Amniotic stem cell (primary cell): ENCODE results near the gene UBAC1.
"Not testable (repeated sequence)": the region's sequence is repeated elsewhere in the genome, so short reads cannot be mapped to it uniquely, and the experiment has no call there.

ENCODE experiments used
- DNase-seq: peaks from one replicate; lab custom pipeline; 2025; lab: John Stamatoyannopoulos, UW

UBAC1 gene

GRCh38 chr9:135921749-135922310, 39.3 kb downstream of the UBAC1 start:
- no peak for DNase-seq

- DNase-seq: no peak
These were observed 40.1 kb downstream of the UBAC1 start for GRCh38 chr9:135920973-135921585.

GRCh38 chr9:135920256-135920930, 40.8 kb downstream of the UBAC1 start:
- no peak for DNase-seq

- DNase-seq: no peak
These were observed 41.8 kb downstream of the UBAC1 start for GRCh38 chr9:135919318-135919890.

- DNase-seq: not testable (repeated sequence)
These were observed 44.9 kb downstream of the UBAC1 start for GRCh38 chr9:135916227-135916626.

- no peak for DNase-seq
These were observed 46.3 kb downstream of the UBAC1 start for GRCh38 chr9:135914921-135915320.

GRCh38 chr9:135911233-135911632, 49.9 kb downstream of the UBAC1 start:
- not testable (repeated sequence) for DNase-seq

GRCh38 chr9:135910757-135911156, 50.4 kb downstream of the UBAC1 start:
- no peak for DNase-seq

- DNase-seq: no peak
These were observed 51.0 kb downstream of the UBAC1 start for GRCh38 chr9:135910216-135910615.

- no peak for DNase-seq
These were observed 51.8 kb downstream of the UBAC1 start for GRCh38 chr9:135909371-135909770.

GRCh38 chr9:135908754-135909204, 52.4 kb downstream of the UBAC1 start:
- DNase-seq: no peak

GRCh38 chr9:135908093-135908753, 53.0 kb downstream of the UBAC1 start:
- DNase-seq: no peak

- DNase-seq: peak; percentile 82
These were observed 53.6 kb downstream of the UBAC1 start, which contains the start of gene CAMSAP1 for GRCh38 chr9:135907431-135908092. Gene CAMSAP1, minus strand, starts transcription at chr9:135907546. Its CDS starts 387 bp downstream, at chr9:135907159.

GRCh38 chr9:135907006-135907430, 54.2 kb downstream of the UBAC1 start:
- no peak for DNase-seq

GRCh38 chr9:135906291-135907005, 54.7 kb downstream of the UBAC1 start:
- DNase-seq: no peak

GRCh38 chr9:135905380-135906258, 55.6 kb downstream of the UBAC1 start:
- DNase-seq: no peak

GRCh38 chr9:135903786-135904520, 57.2 kb downstream of the UBAC1 start:
- DNase-seq: no peak

GRCh38 chr9:135903358-135903656, 57.9 kb downstream of the UBAC1 start:
- DNase-seq: no peak

- DNase-seq: no peak
These were observed 58.4 kb downstream of the UBAC1 start for GRCh38 chr9:135902655-135903357.
